HG03520 (cell line): ENCODE data around the gene MEGF11.

Experiments
- ATAC-seq: cut with Tn5 transposase; IDR thresholded peaks from one replicate; pipeline ENCODE4 v1.9.1; 2021; ENCODE audit warnings: mild to moderate bottlenecking, moderate library complexity; ENCODE audit not compliant: unreplicated experiment

The MEGF11 gene

GRCh38 chr15:66241087-66241907, 12.3 kb downstream of the MEGF11 start:
- ATAC-seq, result no peak

DNA sequence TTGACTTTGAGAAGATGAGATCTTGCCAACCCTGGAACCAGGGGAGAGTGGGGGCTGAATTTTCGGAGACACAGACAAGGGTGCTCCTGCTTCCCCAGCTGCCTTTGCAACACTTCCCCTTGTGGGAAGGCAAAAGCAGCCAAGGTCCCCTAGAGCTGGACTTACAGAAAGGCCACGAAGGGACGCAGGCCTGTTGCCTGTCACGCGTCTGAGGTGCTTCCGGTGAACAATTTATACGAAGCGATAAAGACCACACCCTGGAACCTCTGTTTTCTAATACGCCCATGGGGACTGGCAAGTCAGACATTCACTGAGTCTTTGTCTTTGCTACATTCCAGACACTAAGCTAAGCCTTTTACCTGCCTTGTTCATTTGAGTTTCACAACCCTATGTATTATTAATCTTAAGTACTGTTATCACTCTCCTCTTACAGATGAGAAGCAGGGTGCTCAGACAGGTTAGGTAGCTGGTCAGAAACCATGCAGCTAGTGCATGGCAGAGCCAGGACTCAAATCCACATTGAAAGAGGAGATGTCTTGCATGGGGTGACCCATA, 13.2 kb downstream of the MEGF11 start:
- ATAC-seq, result no peak

DNA sequence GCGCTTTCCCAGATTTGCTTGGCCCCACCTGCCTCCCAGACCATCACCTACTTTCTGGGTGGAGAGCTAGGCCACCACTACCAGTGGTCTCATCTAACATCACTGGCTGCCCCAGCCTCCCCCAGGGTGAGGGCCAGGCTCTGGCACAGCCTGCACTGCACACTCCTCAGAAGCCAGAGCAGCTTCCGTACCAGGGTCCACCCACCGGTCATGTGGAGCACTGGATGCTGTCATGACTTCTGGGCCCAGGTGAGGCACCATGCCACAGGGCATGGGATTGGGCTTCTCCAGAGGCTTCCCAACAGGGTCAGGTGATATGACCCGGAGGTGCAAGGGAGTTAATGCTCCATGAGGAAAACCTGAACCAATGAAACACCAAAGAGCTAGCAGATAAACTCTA, 14.0 kb downstream of the MEGF11 start:
- ATAC-seq, result no peak

- ATAC-seq, result no peak
Observed at GRCh38 chr15:66238318-66238717, 15.2 kb downstream of the MEGF11 start.

DNA sequence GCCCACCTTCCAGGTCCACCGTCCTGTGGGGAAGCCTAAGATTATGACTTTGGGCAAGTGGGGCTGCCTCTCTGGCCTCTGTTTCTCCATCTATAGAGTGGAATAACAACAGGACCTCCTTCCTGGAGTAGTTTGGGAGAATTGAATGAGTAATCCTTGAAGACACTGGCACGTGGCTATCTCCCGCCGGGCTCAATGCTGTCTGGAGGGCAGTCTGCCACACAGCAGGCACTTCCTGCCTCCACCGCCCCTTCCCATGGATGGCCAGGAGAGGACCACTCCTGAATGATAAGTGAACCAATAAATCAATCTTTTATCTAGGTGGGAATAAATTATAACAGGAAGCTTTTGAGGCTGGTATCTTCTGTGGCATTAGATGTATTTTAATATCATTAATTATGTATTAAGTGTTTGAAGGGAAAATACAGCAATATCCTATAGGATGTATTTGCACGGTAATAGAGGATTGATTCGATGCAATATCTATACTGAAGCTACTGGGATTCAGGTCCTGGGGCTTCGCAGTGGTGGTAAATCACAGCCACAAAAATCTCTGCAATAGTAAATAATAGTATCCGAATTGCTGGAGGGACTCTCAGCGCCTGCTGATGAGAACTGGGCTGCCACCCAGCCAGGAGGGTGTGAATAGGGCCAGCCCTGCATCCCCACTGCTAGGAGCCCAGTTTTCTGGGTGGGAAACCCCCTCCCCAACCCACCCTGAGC, 15.9 kb downstream of the MEGF11 start:
- ATAC-seq, result no peak

- no peak for ATAC-seq
Observed at GRCh38 chr15:66236806-66237375, 16.7 kb downstream of the MEGF11 start.

DNA sequence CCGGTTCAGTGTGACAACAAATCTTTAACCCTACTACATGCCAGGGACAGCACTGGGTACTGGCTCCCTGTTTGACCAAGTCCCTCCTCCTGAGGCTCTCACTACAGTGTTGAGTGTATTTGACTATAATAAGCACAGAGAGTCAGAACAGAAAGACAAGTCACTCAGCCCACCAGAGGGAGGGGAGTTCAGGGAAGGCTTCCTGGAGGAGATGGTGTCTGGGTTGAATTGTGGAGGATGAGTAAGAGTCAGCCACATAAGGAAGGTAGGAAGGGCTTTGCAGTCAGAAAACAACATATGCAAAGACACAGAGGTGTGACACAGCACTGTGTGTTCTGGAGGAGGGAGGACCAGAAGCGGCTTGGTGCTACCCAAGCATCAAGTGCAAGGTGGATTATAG, 17.7 kb downstream of the MEGF11 start:
- no peak for ATAC-seq

DNA sequence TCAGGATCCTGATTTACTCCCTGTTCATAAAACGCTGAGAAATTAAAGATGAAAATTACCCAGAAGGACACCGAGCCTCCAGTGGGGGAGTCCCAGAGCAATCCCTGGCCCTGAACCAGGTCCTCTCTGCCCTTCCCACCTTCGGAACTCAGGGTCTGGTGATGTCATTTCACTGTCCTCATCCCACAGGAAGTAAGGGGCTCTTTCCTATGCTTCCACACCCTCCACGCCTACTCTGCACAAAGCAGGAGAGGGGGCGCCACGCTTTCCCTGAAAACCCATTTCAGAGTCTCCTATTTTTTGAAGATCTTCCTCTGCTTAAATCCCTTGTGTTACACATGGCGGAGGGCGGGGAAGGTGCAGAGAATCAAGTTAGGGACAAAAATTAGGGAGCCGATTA, 18.8 kb downstream of the MEGF11 start:
- ATAC-seq, result no peak

DNA sequence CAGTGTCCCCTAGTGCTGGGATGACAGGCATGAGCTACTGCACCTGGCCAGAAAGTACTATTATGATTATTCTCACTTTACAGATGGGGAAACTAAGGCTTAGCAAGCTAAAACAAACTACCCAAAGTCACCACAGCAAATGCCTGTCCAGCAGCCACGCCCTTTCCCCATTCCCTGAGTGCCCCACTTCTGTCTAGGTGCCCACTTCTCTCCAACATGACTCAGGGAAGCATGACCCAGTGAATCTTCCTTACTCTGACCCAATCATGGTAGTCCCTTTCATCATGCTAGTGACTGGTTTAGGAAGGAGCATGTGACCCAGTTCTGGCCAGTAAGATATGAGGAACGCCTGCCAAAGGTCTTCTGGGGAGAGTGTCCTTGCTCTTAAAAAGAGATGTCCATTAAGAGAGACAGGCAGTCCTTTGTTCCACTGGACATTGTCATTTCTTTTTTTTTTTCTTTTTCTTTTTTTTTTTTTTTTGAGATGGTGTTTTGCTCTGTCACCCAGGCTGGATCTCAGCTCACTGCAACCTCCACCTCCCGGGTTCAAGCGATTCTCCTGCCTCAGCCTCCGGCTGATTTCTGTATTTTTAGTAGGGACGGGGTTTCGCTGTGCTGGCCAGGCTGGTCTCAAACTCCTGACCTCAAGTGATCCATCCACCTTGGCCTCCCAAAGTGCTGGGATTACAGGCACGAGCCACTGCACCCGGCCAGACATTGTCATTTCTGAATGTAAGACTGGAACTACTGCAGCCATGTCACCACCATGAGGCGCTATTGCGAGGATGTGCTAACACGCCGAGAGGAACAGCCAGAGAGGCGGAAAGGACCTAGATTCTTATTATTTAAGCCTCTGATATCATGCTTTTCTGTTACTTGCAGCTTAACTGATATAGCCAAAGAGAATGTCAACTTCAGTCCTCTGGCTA, 19.8 kb downstream of the MEGF11 start:
- ATAC-seq, result no peak

DNA sequence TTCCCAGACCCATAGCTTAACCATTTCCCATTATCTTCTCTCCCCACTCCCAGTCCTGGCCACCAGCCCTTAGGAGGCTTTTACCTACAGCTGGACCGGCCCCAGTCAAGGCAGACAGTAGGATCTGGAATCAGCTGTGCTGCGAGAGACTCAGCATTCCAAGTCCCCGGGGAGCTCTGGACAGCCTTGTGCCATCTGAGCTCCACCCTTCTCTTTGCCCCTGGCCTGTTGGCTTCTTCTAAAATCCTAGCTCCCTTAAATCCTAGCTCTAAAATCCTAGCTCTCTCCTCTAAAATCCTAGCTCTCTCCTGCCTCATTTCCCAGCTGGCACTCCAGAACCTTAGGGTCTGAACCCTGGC, 21.3 kb downstream of the MEGF11 start:
- no peak for ATAC-seq

DNA sequence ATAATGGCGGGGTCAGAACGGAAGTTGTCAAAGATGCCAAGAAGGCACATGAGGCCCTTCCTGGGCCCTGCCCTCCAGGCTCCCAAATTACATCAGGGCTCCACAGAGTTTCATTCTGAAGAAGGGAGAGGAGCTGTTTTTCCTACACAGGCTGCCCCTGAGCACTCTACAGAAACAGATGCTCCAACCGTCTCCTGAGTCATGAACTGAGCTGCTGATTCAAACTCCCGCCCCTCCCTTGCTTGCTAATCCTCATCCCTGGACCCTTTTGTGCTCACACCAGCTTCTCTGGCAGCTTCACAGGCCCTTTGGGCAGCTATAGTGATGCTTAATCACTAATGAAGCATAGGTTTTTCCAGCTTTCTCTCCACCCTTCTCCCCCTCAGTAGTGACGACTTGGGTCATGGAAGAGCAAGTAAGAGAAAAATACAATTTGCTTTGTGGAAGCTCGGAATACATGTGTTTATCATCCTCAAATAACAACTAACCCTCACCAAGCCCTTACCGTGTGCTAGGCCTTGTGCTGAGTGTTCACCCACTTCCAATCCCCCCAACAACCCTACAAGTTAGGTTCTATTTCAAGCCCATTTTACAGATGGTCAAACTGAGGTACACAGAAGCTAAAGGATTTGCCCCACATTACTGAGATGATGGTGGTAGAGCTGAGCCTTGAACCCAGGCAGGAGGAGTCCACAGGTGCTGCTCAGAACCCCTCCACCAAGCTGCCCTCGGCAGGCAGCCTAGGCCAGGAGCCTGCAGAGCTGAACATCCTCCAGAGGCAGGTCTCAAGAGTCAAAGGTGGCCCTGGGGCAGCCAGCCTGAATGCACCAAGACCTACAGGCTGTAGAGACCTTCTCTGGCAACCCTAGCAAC, 21.9 kb downstream of the MEGF11 start:
- no peak for ATAC-seq

GRCh38 chr15:66229790-66230465, 23.6 kb downstream of the MEGF11 start:
- ATAC-seq, result no peak

DNA sequence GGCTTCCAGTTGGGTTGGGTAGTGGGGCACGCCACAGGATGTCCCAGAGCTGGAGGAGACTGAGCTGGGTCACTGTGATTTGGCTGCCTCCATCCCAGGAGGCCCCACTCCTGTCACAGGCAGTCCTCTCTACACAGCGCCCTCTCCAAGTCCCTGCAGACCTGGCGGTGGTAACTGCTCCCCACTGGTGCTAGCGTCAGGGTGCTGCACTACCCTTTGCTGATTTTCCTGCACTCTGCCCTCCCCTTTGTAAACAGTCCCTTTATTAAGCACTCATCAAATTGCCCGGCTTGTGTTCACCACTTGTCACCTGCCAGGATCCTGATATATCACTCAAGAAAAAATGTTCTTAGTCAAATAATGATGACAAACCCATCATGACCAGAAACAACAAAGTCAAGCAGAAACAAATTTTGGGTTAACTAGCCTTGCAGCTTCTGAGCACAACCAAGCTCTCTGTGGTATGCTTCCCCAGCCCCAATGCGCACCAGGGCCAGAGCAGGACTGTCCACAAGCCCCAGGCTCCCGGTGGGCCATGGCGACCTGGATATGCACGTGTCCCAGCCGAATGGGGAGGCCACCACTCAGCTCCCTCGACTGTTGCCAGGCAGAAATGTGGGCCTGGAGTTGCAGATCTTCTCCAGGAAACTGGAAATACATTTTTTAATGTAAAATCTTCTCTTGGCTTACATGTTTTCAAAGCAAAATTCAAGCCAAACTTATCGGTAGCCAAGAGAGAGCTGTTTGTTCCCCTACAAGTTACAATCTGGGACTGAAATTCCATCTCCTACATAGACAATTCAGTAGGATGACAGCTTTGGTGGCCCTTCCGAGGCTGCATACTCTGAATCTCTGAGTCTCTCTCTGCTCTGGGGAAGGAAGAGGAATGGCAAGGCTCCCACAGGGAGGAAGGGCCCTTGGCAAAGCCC, 24.5 kb downstream of the MEGF11 start:
- no peak for ATAC-seq

GRCh38 chr15:66226736-66227135, 26.8 kb downstream of the MEGF11 start:
- ATAC-seq, result no peak

GRCh38 chr15:66225656-66226274, 27.8 kb downstream of the MEGF11 start:
- no peak for ATAC-seq

- no peak for ATAC-seq
Observed at GRCh38 chr15:66224946-66225345, 28.6 kb downstream of the MEGF11 start.

GRCh38 chr15:66222273-66223198, 31.0 kb downstream of the MEGF11 start:
- ATAC-seq, result no peak
